SK-N-SH treated with all-trans-retinoic acid at 6 μM for 48 hours (cell line): ENCODE data around the gene ABCG2.
"Not testable (repeated sequence)": the region's sequence is repeated elsewhere in the genome, so short reads cannot be mapped to it uniquely, and the experiment has no call there.

Experiments used
- ATAC-seq: fragments of 200-7000 bp; cut with Tn5 transposase; 3 replicates; pipeline ENCODE4 v1.9.1; 2020; ENCODE audit warnings: mild to moderate bottlenecking, moderate library complexity
- ARNTL ChIP-seq: fragments of 450-650 bp; formaldehyde crosslinking; IDR thresholded peaks from 2 replicates; pipeline ENCODE4 v1.5.0; 2020; ENCODE audit warnings: low read depth, mild to moderate bottlenecking, moderate library complexity, borderline replicate concordance
- BACH2 ChIP-seq: fragments of 250-450 bp; sonication (Bioruptor Pico); IDR thresholded peaks from 2 replicates; pipeline ENCODE4 v1.9.0; 2021; ENCODE audit warnings: mild to moderate bottlenecking, borderline replicate concordance
- CSDC2 ChIP-seq: fragments of 250-450 bp; sonication (Bioruptor Pico); IDR thresholded peaks from 2 replicates; pipeline ENCODE4 v1.5.0; 2020; ENCODE audit warnings: mild to moderate bottlenecking, moderate library complexity
- ESRRG ChIP-seq: fragments of 250-450 bp; sonication (Bioruptor Pico); IDR thresholded peaks from 2 replicates; pipeline ENCODE4 v1.6.1; 2021; ENCODE audit warnings: mild to moderate bottlenecking
- OSR1 ChIP-seq: fragments of 250-450 bp; sonication (Bioruptor Pico); IDR thresholded peaks from 2 replicates; pipeline ENCODE4 v1.8.0; 2022; ENCODE audit warnings: moderate library complexity, mild to moderate bottlenecking, inconsistent platforms
- PPARA ChIP-seq: fragments of 250-450 bp; sonication (Bioruptor Pico); IDR thresholded peaks from 2 replicates; pipeline ENCODE4 v1.5.0; 2020; ENCODE audit warnings: mild to moderate bottlenecking, borderline replicate concordance
- RARB ChIP-seq: fragments of 250-450 bp; sonication (Bioruptor Pico); IDR thresholded peaks from 2 replicates; pipeline ENCODE4 v1.8.0; 2021; ENCODE audit warnings: mild to moderate bottlenecking, moderate library complexity
- SNAI2 ChIP-seq: fragments of 250-450 bp; sonication (Bioruptor Pico); IDR thresholded peaks from 2 replicates; pipeline ENCODE4 v1.5.0; 2020; ENCODE audit warnings: mild to moderate bottlenecking, moderate library complexity
- TCF4 ChIP-seq: fragments of 250-450 bp; sonication (Bioruptor Pico); IDR thresholded peaks from 2 replicates; pipeline ENCODE4 v1.8.0; 2021; ENCODE audit warnings: mild to moderate bottlenecking, moderate library complexity, borderline replicate concordance
- TOX ChIP-seq: fragments of 250-450 bp; sonication (Bioruptor Pico); IDR thresholded peaks from 2 replicates; pipeline ENCODE4 v1.8.0; 2021; ENCODE audit warnings: mild to moderate bottlenecking, moderate library complexity, borderline replicate concordance
- TSHZ2 ChIP-seq: fragments of 250-450 bp; sonication (Bioruptor Pico); IDR thresholded peaks from 2 replicates; pipeline ENCODE4 v1.5.0; 2020; ENCODE audit warnings: mild to moderate bottlenecking, moderate library complexity
- ZC3H10 ChIP-seq: fragments of 250-450 bp; sonication (Bioruptor Pico); IDR thresholded peaks from 2 replicates; pipeline ENCODE4 v1.5.1; 2021; ENCODE audit warnings: mild to moderate bottlenecking, moderate library complexity
- ZFP3 ChIP-seq: fragments of 250-450 bp; sonication (Bioruptor Pico); IDR thresholded peaks from 2 replicates; pipeline ENCODE4 v1.5.0; 2020; ENCODE audit warnings: mild to moderate bottlenecking, moderate library complexity
- ZFP30 ChIP-seq: fragments of 450-650 bp; formaldehyde crosslinking; IDR thresholded peaks from 2 replicates; pipeline ENCODE4 v1.5.0; 2022; ENCODE audit warnings: mild to moderate bottlenecking, moderate library complexity
- ZNF565 ChIP-seq: fragments of 450-650 bp; formaldehyde crosslinking; conservative IDR thresholded peaks from 2 replicates; pipeline ENCODE4 v1.5.0; 2020; ENCODE audit warnings: low read depth, mild to moderate bottlenecking, moderate library complexity
- ZNF8 ChIP-seq: fragments of 450-650 bp; formaldehyde crosslinking; IDR thresholded peaks from 2 replicates; pipeline ENCODE4 v1.5.0; 2020; ENCODE audit warnings: mild to moderate bottlenecking, moderate library complexity
- TF ChIP-seq, protein P1 (sequence below): fragments of 250-450 bp; sonication (Bioruptor Pico); IDR thresholded peaks from 2 replicates; pipeline ENCODE4 v1.5.1; 2020; ENCODE audit warnings: low read depth, mild to moderate bottlenecking, moderate library complexity

ABCG2 gene

GRCh38 chr4:88109123-88109881 lies 49.1 kb downstream of the ABCG2 start:
- no peak for TF ChIP-seq ESRRG (CRISPR knock-in tag)
- TF ChIP-seq ZFP30 (CRISPR knock-in tag), result no peak
- TF ChIP-seq TCF4 (CRISPR knock-in tag), result no peak
- TF ChIP-seq ZNF565 (CRISPR knock-in tag), result no peak
- TF ChIP-seq PPARA, result no peak
- TF ChIP-seq SNAI2 (CRISPR knock-in tag), result no peak
- no peak for ATAC-seq

GRCh38 chr4:88108747-88109122 lies 49.7 kb downstream of the ABCG2 start:
- TF ChIP-seq ZNF565 (CRISPR knock-in tag) (no peak), ARNTL (CRISPR knock-in tag) (no peak), TCF4 (CRISPR knock-in tag) (no peak), OSR1 (CRISPR knock-in tag) (no peak), ZNF8 (no peak), ESRRG (CRISPR knock-in tag) (no peak), ZC3H10 (CRISPR knock-in tag) (no peak), TOX (CRISPR knock-in tag) (no peak), TSHZ2 (no peak), BACH2 (CRISPR knock-in tag) (no peak), ZFP30 (CRISPR knock-in tag) (no peak), SNAI2 (CRISPR knock-in tag) (no peak), CSDC2 (CRISPR knock-in tag) (no peak), RARB (CRISPR knock-in tag) (no peak)
- TF ChIP-seq, protein P1, sequence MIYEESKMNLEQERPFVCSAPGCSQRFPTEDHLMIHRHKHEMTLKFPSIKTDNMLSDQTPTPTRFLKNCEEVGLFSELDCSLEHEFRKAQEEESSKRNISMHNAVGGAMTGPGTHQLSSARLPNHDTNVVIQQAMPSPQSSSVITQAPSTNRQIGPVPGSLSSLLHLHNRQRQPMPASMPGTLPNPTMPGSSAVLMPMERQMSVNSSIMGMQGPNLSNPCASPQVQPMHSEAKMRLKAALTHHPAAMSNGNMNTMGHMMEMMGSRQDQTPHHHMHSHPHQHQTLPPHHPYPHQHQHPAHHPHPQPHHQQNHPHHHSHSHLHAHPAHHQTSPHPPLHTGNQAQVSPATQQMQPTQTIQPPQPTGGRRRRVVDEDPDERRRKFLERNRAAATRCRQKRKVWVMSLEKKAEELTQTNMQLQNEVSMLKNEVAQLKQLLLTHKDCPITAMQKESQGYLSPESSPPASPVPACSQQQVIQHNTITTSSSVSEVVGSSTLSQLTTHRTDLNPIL, result no peak
- no peak for ATAC-seq

DNA sequence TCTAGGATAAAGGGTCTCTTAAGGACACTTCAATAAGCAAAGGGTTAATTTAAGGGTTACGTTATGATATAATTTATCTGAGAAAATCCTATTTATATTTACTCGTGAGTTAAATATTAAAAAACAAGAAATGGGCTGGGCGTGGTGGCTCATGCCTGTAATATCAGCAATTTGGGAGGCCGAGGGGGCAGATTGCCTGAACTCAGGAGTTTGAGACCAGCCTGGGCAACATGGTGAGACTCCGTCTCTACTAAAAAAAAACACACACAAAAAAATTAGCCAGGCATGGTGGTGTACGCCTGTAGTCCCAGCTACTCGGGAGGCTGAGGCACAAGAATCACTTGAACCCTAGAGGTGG lies 50.4 kb downstream of the ABCG2 start:
- ATAC-seq, result not testable (repeated sequence)

- TF ChIP-seq ZFP3 (CRISPR knock-in tag), result peak; percentile 11; the same call in 1 of the 2 replicates
- 0 out of 2 replicates have a peak, but pooled peaks have one; percentile 15 for TF ChIP-seq TSHZ2
- no peak for TF ChIP-seq ZFP30 (CRISPR knock-in tag)
- TF ChIP-seq, protein P1, result no peak
- no peak for TF ChIP-seq ZC3H10 (CRISPR knock-in tag)
- no peak for TF ChIP-seq TOX (CRISPR knock-in tag)
- ATAC-seq, result peak; percentile 68
These were observed 50.9 kb downstream of the ABCG2 start for GRCh38 chr4:88107406-88108107.
